Activated CD4-positive, alpha-beta T cell treated with anti-CD3 and anti-CD28 coated beads, Interleukin-2, amount 10 ng/mL, durations not matched to agents 7 days and 5 days (primary cell): ENCODE data around the gene NEXMIF. TPM values are rescaled to one million over a fixed set of nuclear protein-coding genes. Genes with fewer than 3 reads are reported as not detected.
"Not testable (repeated sequence)": the region's sequence is repeated elsewhere in the genome, so short reads cannot be mapped to it uniquely, and the experiment has no call there.

Source experiments
- CTCF ChIA-PET: fragments of 350-600 bp; sonication (Branson Sonifier 250); formaldehyde crosslinking; loops from one replicate; lab custom pipeline; 2021; ENCODE audit warnings: antibody characterized with exemption; lab: Charles Lee
- POLR2A ChIA-PET: fragments of 350-600 bp; sonication (Branson Sonifier 250); formaldehyde crosslinking; loops from one replicate; lab custom pipeline; 2021; ENCODE audit warnings: antibody characterized with exemption; lab: Charles Lee
- DNase-seq: peaks from one replicate; pipeline ENCODE4 v3.0.0-alpha.2; 2020
- H3K27ac Mint-ChIP-seq: one replicate; pipeline ENCODE4 v1.8.0; 2021; ENCODE audit warnings: mild to moderate bottlenecking, moderate library complexity, mixed read lengths
- H3K27me3 Mint-ChIP-seq: one replicate; pipeline ENCODE4 v1.8.0; 2021; ENCODE audit warnings: mixed read lengths
- H3K36me3 Mint-ChIP-seq: one replicate; pipeline ENCODE4 v1.8.0; 2021; ENCODE audit warnings: low read depth, mixed read lengths
- H3K4me1 Mint-ChIP-seq: one replicate; pipeline ENCODE4 v1.8.0; 2021; ENCODE audit warnings: mixed read lengths
- H3K4me3 Mint-ChIP-seq: one replicate; pipeline ENCODE4 v1.8.0; 2021; ENCODE audit warnings: mild to moderate bottlenecking, moderate library complexity, mixed read lengths
- H3K9me3 Mint-ChIP-seq: one replicate; pipeline ENCODE4 v1.8.0; 2021; ENCODE audit warnings: mixed read lengths
- total RNA-seq, 2 experiments: library from RNA; stranded (reverse); gene quantifications; one replicate each; pipeline ENCODE4 v1.2.3, GENCODE V29; 2021

NEXMIF gene
- total RNA-seq, 2 experiments from 2014 or later, result 0.52 to 0.56 TPM

DNA sequence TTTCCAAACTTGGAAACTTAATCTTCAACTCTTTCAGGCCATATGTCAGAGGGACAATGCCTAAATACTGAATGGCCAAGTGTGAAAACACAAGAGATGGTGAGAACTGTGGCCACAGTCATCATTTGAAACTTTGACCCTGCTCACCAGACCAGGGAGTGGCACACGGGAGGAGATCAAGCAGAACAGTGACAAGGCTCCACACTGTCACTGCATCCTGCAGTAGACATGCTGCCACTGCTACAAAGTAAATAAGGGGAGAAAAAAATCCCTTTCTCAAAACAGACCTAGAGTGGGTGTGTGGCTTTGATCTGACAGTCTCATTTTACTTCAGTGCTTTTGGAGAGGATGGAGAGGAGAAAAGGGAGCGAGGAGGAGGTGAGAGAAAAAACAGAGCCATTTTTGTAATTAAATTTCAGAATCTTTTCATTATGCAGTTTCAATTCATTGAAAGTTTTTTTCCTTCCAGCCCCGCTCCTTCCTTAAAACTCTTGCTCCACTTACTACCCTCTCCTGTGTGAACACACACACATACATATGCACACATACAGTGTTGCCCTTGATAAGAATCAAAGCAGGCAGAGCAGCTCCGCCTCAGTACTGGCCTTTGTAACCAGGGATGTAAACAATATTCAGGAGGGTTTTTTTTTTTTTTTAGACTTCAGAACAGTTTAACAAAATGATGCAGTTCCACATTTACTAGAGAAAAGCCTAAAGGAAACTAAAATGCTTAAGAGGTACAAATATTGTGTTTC is 34.4 kb downstream of the NEXMIF start:
- Mint-ChIP-seq H3K27ac (no peak overlapping the region), H3K36me3 (no peaks in the 10 kb centered on the region), H3K27me3 (no peaks in the 10 kb centered on the region), H3K4me3 (no peak overlapping the region), H3K9me3 (no peaks in the 10 kb centered on the region), H3K4me1 (no peaks in the 10 kb centered on the region)
- POLR2A ChIA-PET, result no interaction called here
- CTCF ChIA-PET, result interaction anchor here (0.6 kb wide), 1 partner anchor 132 kb away, joined by 3 read pairs; no protein-coding TSS in a partner anchor
- no peak for DNase-seq

DNA sequence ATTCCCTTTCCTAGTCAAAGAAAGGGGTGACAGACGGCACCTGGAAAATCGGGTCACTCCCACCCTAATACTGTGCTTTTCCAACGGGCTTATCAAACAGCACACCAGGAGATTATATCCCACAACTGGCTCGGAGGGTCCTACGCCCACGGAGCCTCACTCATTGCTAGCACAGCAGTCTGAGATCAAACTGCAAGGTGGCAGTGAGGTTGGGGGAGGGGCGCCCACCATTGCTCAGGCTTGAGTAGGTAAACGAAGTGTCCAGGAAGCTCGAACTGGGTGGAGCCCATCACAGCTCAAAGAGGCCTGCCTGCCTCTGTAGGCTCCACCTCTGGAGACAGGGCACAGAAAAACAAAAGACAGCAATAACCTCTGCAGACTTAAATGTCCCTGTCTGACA is 42.9 kb downstream of the NEXMIF start:
- H3K4me1 Mint-ChIP-seq, H3K27me3 Mint-ChIP-seq, H3K9me3 Mint-ChIP-seq, H3K27ac Mint-ChIP-seq, DNase-seq, CTCF ChIA-PET, POLR2A ChIA-PET, H3K4me3 Mint-ChIP-seq, H3K36me3 Mint-ChIP-seq: not testable (repeated sequence)

DNA sequence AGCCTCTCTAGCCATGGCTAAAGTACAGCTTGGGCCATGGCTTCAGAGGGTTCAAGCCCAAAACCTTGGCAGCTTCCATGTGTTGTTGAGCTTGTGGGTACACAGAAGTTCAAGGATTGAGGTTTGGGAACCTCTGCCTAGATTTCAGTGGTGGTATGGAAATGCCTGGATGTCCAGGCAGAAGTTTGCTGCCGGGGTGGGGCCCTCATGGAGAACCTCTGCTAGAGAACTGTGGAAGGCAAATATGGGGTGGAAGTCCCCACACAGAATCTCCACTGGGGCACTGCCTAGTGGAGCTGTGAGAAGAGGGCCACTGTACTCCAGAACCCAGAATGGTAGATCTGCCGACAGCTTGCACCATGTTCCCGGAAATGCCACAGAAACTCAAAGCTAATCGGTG is 59.5 kb downstream of the NEXMIF start:
- H3K9me3 Mint-ChIP-seq, result peaks cover 11% of the 10 kb centered on the region
- ChIA-PET POLR2A (no interaction called here), CTCF (no interaction called here)
- H3K4me3 Mint-ChIP-seq, result no peak overlapping the region
- no peaks in the 10 kb centered on the region for H3K36me3 Mint-ChIP-seq
- DNase-seq, result no peak
- no peak overlapping the region for H3K27ac Mint-ChIP-seq
- no peaks in the 10 kb centered on the region for H3K27me3 Mint-ChIP-seq
- no peaks in the 10 kb centered on the region for H3K4me1 Mint-ChIP-seq

DNA sequence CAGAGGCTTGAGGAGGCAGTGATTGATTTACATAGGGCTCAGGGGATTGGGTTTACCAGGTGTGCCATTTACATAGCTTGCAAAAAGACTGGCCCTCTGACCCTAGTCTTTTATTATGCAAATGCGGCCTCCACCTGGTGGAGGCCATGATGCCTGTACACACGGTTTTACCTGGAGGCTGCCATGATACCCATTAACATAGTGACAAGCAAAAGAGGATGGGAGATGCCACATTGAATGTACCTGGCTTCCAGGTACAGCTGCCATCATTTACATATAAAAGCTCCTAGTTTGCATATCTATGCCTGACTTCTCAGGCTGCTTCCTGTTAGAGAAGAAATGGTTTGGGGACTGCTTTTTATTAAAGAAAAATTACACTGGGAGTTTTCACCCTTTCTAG is 72.0 kb downstream of the NEXMIF start:
- POLR2A ChIA-PET, result no interaction called here
- Mint-ChIP-seq H3K4me1 (no peaks in the 10 kb centered on the region), H3K4me3 (no peak overlapping the region), H3K9me3 (peaks cover 10% of the 10 kb centered on the region), H3K27ac (no peak overlapping the region), H3K36me3 (no peaks in the 10 kb centered on the region), H3K27me3 (no peaks in the 10 kb centered on the region)
- CTCF ChIA-PET, result no interaction called here
- no peak for DNase-seq

DNA sequence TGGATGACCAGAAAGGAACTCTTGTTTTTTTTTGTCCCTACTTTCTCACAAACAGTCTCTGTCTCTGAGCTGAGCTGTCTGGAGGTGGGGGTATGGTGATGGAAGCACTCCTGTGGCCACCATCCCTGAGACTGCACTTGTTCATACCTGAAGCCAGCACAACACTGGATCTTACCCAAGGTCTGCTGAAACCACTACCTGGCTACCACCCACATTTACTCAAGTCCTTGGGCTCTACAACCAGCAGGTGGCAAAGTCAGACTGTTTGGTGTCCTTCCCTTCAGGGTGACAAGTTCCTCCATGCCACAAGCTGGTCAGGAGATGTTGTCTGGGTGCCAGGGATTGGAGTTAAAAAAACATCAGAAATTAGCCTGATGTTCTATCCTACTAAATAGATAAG is 89.7 kb downstream of the NEXMIF start:
- Mint-ChIP-seq H3K4me1 (no peaks in the 10 kb centered on the region), H3K27me3 (no peaks in the 10 kb centered on the region), H3K27ac (no peak overlapping the region), H3K4me3 (no peak overlapping the region), H3K9me3 (no peaks in the 10 kb centered on the region), H3K36me3 (no peaks in the 10 kb centered on the region)
- CTCF ChIA-PET, result interaction anchor here (0.7 to 1.3 kb wide), 2 partner anchors 28 to 108 kb away, joined by 4 read pairs; no protein-coding TSS in a partner anchor
- POLR2A ChIA-PET, result no interaction called here
- DNase-seq, result no peak

DNA sequence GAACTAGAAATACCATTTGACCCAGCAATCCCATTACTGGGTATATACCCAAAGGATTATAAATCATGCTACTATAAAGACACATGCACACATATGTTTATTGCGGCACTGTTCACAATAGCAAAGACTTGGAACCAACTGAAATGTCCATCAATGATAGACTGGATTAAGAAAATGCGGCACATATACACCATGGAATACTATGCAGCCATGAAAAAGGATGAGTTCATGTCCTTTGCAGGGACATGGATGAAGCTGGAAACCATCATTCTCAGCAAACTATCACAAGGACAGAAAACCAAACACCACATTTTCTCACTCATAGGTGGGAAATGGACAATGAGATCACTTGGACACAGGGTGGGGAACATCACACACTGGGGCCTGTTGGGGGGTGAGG is 105.5 kb downstream of the NEXMIF start:
- POLR2A ChIA-PET, H3K36me3 Mint-ChIP-seq, H3K27ac Mint-ChIP-seq: not testable (repeated sequence)

DNA sequence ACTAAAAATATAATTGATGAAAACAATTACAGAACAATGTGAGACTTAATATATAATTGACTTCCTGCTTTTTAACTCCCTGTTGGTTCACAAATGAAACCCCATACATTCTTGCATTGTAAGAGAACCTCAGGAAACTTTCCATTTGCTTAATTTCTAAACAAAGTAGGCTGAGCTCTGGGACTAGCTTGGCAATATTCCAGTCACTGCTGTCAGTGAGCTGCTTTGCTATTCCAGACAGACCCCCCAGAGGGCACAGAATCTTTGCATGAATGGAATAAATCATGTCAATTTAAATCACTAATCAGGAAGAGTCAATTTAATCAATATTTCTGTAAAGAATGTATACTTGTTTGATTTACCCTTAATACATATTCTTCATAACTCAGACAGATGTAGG is 110.6 kb downstream of the NEXMIF start:
- no peak overlapping the region for H3K4me3 Mint-ChIP-seq
- no peak for DNase-seq
- no peaks in the 10 kb centered on the region for H3K9me3 Mint-ChIP-seq
- H3K4me1 Mint-ChIP-seq, result no peaks in the 10 kb centered on the region
- no peak overlapping the region for H3K27ac Mint-ChIP-seq
- H3K36me3 Mint-ChIP-seq, result no peaks in the 10 kb centered on the region
- ChIA-PET POLR2A (no interaction called here), CTCF (no interaction called here)
- H3K27me3 Mint-ChIP-seq, result no peaks in the 10 kb centered on the region

More for the DNA sequence above, 105.5 kb downstream of the NEXMIF start:
- H3K9me3 Mint-ChIP-seq, CTCF ChIA-PET, H3K4me1 Mint-ChIP-seq, H3K27me3 Mint-ChIP-seq, H3K4me3 Mint-ChIP-seq, DNase-seq: not testable (repeated sequence)

DNA sequence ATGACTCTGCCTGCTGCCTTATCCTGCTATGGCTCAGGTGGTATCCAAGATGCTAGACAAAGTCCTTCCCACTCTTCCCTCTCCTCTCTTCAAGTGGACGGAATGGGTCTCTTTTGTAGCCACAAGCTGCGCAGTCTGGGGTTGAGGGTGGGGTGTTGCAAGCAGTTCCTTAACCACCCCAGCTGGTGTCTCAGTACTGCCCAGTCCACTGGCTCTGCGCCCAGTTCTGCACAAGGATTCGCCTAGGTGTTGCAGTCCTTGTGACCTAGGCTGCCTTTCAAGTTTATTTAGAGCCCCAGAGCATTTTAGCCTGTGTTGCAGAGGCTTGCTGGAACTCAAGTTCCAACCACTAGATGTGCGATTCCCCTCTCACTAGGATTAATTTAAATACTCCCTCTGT is 120.7 kb downstream of the NEXMIF start:
- Mint-ChIP-seq H3K4me1 (no peaks in the 10 kb centered on the region), H3K4me3 (no peak overlapping the region), H3K27me3 (no peaks in the 10 kb centered on the region), H3K36me3 (no peaks in the 10 kb centered on the region), H3K27ac (no peak overlapping the region), H3K9me3 (peaks cover 2% of the 10 kb centered on the region)
- CTCF ChIA-PET, result no interaction called here
- POLR2A ChIA-PET, result no interaction called here
- no peak for DNase-seq

DNA sequence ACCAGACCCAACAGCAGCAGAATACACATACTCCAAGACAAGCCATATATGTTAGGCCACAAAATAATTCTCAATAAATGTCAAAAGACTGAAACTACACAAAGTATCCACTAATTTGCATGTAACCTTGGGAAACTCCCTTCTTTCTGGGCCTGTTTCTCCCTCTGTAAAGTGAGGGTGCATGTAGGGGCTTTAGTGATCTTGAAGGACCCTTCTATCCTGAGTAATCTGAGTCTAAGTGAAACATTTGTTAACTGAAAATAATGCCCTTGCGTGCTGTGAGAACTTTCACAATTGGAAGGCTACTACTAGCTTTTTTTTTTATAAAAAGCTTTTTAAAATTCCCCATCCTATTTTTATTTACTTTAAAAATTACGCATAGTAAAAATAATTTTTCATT is 125.2 kb downstream of the NEXMIF start:
- Mint-ChIP-seq H3K9me3 (peaks cover 2% of the 10 kb centered on the region), H3K27me3 (no peaks in the 10 kb centered on the region), H3K36me3 (no peaks in the 10 kb centered on the region), H3K4me1 (no peaks in the 10 kb centered on the region), H3K4me3 (no peak overlapping the region), H3K27ac (no peak overlapping the region)
- DNase-seq, result no peak
- POLR2A ChIA-PET, result no interaction called here
- CTCF ChIA-PET, result no interaction called here

DNA sequence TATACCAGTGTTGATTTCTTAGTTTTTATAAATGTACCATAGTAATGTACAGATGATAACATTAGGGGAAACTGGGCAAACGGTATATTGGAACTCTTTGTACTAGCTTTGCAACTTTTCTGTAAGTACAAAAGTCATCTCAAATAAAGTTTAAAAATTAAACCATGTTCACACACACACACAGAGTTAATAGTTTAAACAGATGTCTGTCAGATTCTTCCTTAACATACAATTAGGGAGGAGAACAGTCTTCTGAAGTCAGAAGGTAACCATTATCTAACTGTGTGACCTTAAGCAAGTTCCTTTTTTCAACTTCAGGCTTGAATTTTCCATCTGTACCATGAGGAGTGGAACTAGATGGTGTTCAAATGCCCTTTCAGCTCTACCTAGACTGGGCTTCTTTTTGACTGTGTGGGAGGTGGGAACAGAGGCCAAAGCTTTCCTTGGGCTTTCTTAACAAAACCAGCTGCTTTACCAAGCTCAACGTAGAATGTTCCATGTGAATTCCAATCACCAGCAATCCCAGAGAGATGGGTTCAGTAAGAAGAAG is 127.8 kb downstream of the NEXMIF start:
- Mint-ChIP-seq H3K36me3 (no peaks in the 10 kb centered on the region), H3K27me3 (no peaks in the 10 kb centered on the region), H3K27ac (no peak overlapping the region), H3K9me3 (peaks cover 2% of the 10 kb centered on the region), H3K4me1 (no peaks in the 10 kb centered on the region), H3K4me3 (no peak overlapping the region)
- ChIA-PET CTCF (no interaction called here), POLR2A (no interaction called here)
- no peak for DNase-seq

DNA sequence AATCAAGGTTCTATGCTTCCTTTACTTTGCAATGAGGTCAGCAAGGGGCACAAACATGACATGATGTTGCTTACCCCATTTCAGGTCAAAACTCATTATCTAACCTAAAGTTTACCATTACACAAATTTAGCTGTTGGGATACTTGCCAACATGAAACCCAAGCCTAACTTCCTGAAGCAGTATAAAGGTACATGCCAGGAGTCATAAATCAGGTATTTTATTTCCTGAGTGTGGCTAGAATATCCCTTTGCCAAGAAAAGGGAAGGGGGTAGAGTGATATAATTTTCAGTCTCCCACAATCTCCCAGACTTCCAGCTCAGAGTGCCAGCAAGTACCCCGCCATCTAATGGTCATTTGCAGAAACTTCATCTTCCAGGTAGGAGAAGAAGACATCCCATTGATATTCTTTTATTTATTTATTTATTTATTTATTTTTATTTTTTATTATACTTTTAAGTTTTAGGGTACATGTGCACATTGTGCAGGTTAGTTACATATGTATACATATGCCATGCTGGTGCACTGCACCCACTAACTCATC is 136.6 kb downstream of the NEXMIF start:
- ChIA-PET CTCF (no interaction called here), POLR2A (interaction anchor here (0.6 kb wide), 1 partner anchor 62 kb away, joined by 3 read pairs; no protein-coding TSS in a partner anchor)
- H3K9me3 Mint-ChIP-seq, result no peaks in the 10 kb centered on the region

DNA sequence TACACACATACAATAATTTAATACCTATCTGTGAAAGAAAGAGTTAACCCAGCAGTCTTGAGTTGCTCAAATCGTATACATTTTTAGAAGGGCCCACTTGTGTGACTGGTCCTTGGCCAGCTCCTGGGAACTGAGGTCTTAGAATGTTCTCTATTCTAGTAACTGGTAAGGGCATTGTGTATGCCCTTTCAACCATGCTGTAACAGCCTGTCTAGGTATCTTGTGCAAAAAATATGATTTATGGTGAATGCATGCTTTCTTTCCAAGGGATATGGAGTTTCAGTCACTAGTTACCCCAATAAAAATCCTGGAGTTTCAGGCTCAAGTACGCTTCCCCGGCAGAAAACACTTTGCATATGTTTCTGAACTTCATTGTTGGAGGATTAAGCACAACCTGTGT is 140.6 kb downstream of the NEXMIF start:
- ChIA-PET POLR2A (no interaction called here), CTCF (no interaction called here)
- no peaks in the 10 kb centered on the region for H3K9me3 Mint-ChIP-seq
- no peaks in the 10 kb centered on the region for H3K36me3 Mint-ChIP-seq
- H3K4me3 Mint-ChIP-seq, result no peak overlapping the region
- H3K27me3 Mint-ChIP-seq, result no peaks in the 10 kb centered on the region
- DNase-seq, result no peak
- no peak overlapping the region for H3K27ac Mint-ChIP-seq
- no peaks in the 10 kb centered on the region for H3K4me1 Mint-ChIP-seq

More for the DNA sequence above, 136.6 kb downstream of the NEXMIF start:
- Mint-ChIP-seq H3K36me3 (no peaks in the 10 kb centered on the region), H3K27me3 (no peaks in the 10 kb centered on the region), H3K4me1 (no peaks in the 10 kb centered on the region), H3K27ac (no peak overlapping the region), H3K4me3 (no peak overlapping the region)
- DNase-seq, result no peak

DNA sequence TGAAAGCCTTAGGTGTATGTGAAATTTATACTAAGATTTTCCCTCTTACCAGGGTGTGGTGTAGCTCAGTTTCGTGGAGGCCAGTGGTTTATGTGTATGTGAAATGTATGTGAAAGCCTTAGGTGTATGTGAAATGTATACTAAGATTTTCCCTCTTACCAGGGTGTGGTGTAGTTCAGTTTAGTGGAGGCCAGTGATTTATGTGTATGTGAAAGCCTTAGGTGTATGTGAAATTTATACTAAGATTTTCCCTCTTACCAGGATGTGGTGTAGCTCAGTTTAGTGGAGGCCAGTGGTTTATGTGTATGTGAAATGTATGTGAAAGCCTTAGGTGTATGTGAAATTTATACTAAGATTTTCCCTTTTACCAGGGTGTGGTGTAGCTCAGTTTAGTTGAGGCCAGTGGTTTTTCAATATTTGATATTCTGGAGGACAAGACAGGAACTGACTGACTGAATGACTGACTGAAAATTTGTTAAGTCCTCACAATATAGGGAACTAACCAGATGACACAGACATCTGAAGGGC is 143.7 kb downstream of the NEXMIF start:
- H3K4me3 Mint-ChIP-seq, result no peak overlapping the region
- H3K27me3 Mint-ChIP-seq, result no peaks in the 10 kb centered on the region
- H3K4me1 Mint-ChIP-seq, result no peaks in the 10 kb centered on the region
- no peak overlapping the region for H3K27ac Mint-ChIP-seq
- no peak for DNase-seq
- ChIA-PET CTCF (no interaction called here), POLR2A (no interaction called here)
- no peaks in the 10 kb centered on the region for H3K36me3 Mint-ChIP-seq
- H3K9me3 Mint-ChIP-seq, result no peaks in the 10 kb centered on the region
